GM19043 (cell line): Measurements from ENCODE around the gene WWOX.

Experiments used
- ATAC-seq: cut with Tn5 transposase; IDR thresholded peaks from one replicate; pipeline ENCODE4 v1.9.1; 2021; ENCODE audit warnings: low read depth; ENCODE audit not compliant: unreplicated experiment

The WWOX gene

GRCh38 chr16:79156761-79157160, 1057.3 kb downstream of the WWOX start:
- ATAC-seq: no peak

GRCh38 chr16:79158337-79158736, 1058.9 kb downstream of the WWOX start:
- ATAC-seq: no peak

- ATAC-seq: no peak
Measured at GRCh38 chr16:79159261-79160049, 1060.0 kb downstream of the WWOX start.

GRCh38 chr16:79162977-79163376, 1063.5 kb downstream of the WWOX start:
- no peak for ATAC-seq

- no peak for ATAC-seq
Measured at GRCh38 chr16:79163691-79164387, 1064.4 kb downstream of the WWOX start.

GRCh38 chr16:79164388-79164995, 1065.0 kb downstream of the WWOX start:
- no peak for ATAC-seq

GRCh38 chr16:79165079-79165478, 1065.6 kb downstream of the WWOX start:
- no peak for ATAC-seq

GRCh38 chr16:79165506-79165905, 1066.1 kb downstream of the WWOX start:
- no peak for ATAC-seq

GRCh38 chr16:79167893-79168292, 1068.4 kb downstream of the WWOX start:
- ATAC-seq: no peak

- no peak for ATAC-seq
Measured at GRCh38 chr16:79168321-79168720, 1068.9 kb downstream of the WWOX start.

- no peak for ATAC-seq
Measured at GRCh38 chr16:79169239-79169638, 1069.8 kb downstream of the WWOX start.

- ATAC-seq: no peak
Measured at GRCh38 chr16:79170555-79171246, 1071.2 kb downstream of the WWOX start.

GRCh38 chr16:79171504-79171903, 1072.0 kb downstream of the WWOX start:
- no peak for ATAC-seq

- no peak for ATAC-seq
Measured at GRCh38 chr16:79171931-79172705, 1072.7 kb downstream of the WWOX start.

GRCh38 chr16:79172976-79173500, 1073.6 kb downstream of the WWOX start:
- ATAC-seq: no peak

GRCh38 chr16:79173919-79174318, 1074.5 kb downstream of the WWOX start:
- no peak for ATAC-seq

- ATAC-seq: no peak
Measured at GRCh38 chr16:79175286-79176057, 1076.0 kb downstream of the WWOX start.

GRCh38 chr16:79177018-79177417, 1077.6 kb downstream of the WWOX start:
- no peak for ATAC-seq

- ATAC-seq: no peak
Measured at GRCh38 chr16:79181419-79181818, 1082.0 kb downstream of the WWOX start.
